HL-60 (cell line): ENCODE results near the gene POLR2A.

ENCODE experiments used
- DNase-seq, 2 experiments: peaks; one replicate each; pipeline ENCODE4 v3.0.0-alpha.2; 2010 to 2020; ENCODE audit warnings: low read depth in 1 of 2, low spot score in 1 of 2
- H3K27ac ChIP-seq: fragments of 250-450 bp; sonication (Bioruptor Pico); replicated peaks from 2 replicates; pipeline ENCODE4 v1.5.1; 2020; ENCODE audit warnings: mild to moderate bottlenecking, moderate library complexity
- H3K27me3 ChIP-seq: fragments of 250-450 bp; sonication (Bioruptor Pico); 2 replicates; pipeline ENCODE4 v1.5.1; 2021; ENCODE audit warnings: mild to moderate bottlenecking, moderate library complexity; ENCODE audit not compliant: insufficient read depth, poor library complexity, severe bottlenecking
- H3K4me3 ChIP-seq: replicated peaks from 2 replicates; pipeline ENCODE4 v1.5.1; 2011; ENCODE audit warnings: mild to moderate bottlenecking, control low read depth, low read length; ENCODE audit not compliant: insufficient read depth
- GABPA ChIP-seq: IDR thresholded peaks from 2 replicates; pipeline ENCODE4 v1.6.1; 2012; ENCODE audit warnings: low read depth
- POLR2AphosphoS5 ChIP-seq: IDR thresholded peaks from 2 replicates; pipeline ENCODE4 v1.6.1; 2012; ENCODE audit warnings: low read depth
- SPI1 ChIP-seq: IDR thresholded peaks from 2 replicates; pipeline ENCODE4 v1.6.1; 2012; ENCODE audit warnings: low read depth, mild to moderate bottlenecking, borderline replicate concordance
- TF ChIP-seq, protein P1 (sequence below): IDR thresholded peaks from 2 replicates; pipeline ENCODE4 v1.6.1; 2012; ENCODE audit warnings: low read depth; ENCODE audit not compliant: insufficient replicate concordance
- TF ChIP-seq, protein P2 (sequence below): IDR thresholded peaks from one replicate; pipeline ENCODE4 v1.5.1; 2011; ENCODE audit warnings: low read length, control low read depth, inconsistent platforms; ENCODE audit not compliant: insufficient read depth

The POLR2A gene

DNA sequence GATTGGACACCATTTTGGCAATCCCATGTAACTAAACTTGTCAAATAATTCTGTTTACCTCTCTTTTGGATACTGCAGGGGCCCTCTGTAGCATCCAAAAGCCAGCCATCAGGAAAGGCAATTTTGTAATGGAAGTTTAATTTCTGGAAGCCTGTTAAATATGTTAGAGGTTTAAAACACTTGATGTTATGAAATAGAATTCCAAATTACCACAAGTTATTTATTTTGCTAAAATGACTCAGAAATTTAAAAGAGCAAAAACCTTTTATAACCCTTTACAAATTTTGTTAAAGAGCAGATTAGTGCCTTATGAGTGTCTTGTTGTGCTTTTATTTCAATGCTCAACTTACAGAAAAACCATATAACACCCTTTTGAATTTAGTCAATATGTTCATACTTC, 44.7 kb downstream of the POLR2A start:
- no peak for DNase-seq
- Histone ChIP-seq H3K4me3 (no peak overlapping the region), H3K27me3 (no peaks in the 10 kb centered on the region), H3K27ac (no peak overlapping the region)
- TF ChIP-seq, protein P1, sequence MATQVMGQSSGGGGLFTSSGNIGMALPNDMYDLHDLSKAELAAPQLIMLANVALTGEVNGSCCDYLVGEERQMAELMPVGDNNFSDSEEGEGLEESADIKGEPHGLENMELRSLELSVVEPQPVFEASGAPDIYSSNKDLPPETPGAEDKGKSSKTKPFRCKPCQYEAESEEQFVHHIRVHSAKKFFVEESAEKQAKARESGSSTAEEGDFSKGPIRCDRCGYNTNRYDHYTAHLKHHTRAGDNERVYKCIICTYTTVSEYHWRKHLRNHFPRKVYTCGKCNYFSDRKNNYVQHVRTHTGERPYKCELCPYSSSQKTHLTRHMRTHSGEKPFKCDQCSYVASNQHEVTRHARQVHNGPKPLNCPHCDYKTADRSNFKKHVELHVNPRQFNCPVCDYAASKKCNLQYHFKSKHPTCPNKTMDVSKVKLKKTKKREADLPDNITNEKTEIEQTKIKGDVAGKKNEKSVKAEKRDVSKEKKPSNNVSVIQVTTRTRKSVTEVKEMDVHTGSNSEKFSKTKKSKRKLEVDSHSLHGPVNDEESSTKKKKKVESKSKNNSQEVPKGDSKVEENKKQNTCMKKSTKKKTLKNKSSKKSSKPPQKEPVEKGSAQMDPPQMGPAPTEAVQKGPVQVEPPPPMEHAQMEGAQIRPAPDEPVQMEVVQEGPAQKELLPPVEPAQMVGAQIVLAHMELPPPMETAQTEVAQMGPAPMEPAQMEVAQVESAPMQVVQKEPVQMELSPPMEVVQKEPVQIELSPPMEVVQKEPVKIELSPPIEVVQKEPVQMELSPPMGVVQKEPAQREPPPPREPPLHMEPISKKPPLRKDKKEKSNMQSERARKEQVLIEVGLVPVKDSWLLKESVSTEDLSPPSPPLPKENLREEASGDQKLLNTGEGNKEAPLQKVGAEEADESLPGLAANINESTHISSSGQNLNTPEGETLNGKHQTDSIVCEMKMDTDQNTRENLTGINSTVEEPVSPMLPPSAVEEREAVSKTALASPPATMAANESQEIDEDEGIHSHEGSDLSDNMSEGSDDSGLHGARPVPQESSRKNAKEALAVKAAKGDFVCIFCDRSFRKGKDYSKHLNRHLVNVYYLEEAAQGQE = no peak
- no peak for TF ChIP-seq POLR2AphosphoS5
- no peak for TF ChIP-seq SPI1
- no peak for TF ChIP-seq GABPA
- TF ChIP-seq, protein P2, sequence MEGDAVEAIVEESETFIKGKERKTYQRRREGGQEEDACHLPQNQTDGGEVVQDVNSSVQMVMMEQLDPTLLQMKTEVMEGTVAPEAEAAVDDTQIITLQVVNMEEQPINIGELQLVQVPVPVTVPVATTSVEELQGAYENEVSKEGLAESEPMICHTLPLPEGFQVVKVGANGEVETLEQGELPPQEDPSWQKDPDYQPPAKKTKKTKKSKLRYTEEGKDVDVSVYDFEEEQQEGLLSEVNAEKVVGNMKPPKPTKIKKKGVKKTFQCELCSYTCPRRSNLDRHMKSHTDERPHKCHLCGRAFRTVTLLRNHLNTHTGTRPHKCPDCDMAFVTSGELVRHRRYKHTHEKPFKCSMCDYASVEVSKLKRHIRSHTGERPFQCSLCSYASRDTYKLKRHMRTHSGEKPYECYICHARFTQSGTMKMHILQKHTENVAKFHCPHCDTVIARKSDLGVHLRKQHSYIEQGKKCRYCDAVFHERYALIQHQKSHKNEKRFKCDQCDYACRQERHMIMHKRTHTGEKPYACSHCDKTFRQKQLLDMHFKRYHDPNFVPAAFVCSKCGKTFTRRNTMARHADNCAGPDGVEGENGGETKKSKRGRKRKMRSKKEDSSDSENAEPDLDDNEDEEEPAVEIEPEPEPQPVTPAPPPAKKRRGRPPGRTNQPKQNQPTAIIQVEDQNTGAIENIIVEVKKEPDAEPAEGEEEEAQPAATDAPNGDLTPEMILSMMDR = no peak

GRCh38 chr17:7530023-7530900, 46.1 kb downstream of the POLR2A start:
- Histone ChIP-seq H3K4me3 (no peak overlapping the region), H3K27ac (no peak overlapping the region), H3K27me3 (no peaks in the 10 kb centered on the region)
- TF ChIP-seq, protein P2 = no peak
- TF ChIP-seq GABPA = no peak
- DNase-seq = no peak

GRCh38 chr17:7538050-7538449, 53.9 kb downstream of the POLR2A start:
- Histone ChIP-seq H3K27me3 (no peaks in the 10 kb centered on the region), H3K4me3 (no peak overlapping the region), H3K27ac (no peak overlapping the region)
- TF ChIP-seq SPI1 (no peak), POLR2AphosphoS5 (no peak), GABPA (no peak)
- TF ChIP-seq, protein P2 = no peak
- TF ChIP-seq, protein P1 = no peak
- no peak for DNase-seq
